ENCODE data around the gene C16orf54. TPM values are rescaled to one million over a fixed set of nuclear protein-coding genes. Genes with fewer than 3 reads are reported as not detected.

Gene C16orf54
- total RNA-seq, 2 donors from 2014 or later, result 1.1 to 1.2 TPM

DNA sequence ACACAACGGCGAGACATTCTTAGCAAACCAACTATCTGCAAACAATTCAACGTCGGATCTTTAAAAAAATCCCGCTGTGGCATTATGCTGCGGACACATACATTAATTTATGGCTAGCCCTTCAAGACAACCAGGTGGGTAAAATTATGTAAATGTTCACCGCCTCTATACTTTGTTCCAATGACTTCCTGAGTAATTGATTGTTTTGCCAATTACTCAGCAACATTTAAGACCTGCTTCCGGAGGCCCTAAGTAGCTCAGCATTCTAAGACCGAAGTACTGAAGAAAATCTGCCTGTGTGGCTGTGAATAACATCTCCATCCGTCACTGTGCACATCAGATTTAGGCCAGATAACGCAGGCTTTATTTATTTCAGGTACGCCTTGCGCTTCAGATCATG lies 43.5 kb downstream of the C16orf54 start:
- WGBS, result 56% methylated on average over 13 of the region's 13 CpGs
- no peaks in the 10 kb centered on the region for H3K9me3 ChIP-seq
- intact Hi-C loops (cut with DNase I), result no loop called here
- no peaks in the 10 kb centered on the region for H3K27me3 ChIP-seq (replicated peaks; ENCODE audit: insufficient read depth)
- TF ChIP-seq, protein P1, sequence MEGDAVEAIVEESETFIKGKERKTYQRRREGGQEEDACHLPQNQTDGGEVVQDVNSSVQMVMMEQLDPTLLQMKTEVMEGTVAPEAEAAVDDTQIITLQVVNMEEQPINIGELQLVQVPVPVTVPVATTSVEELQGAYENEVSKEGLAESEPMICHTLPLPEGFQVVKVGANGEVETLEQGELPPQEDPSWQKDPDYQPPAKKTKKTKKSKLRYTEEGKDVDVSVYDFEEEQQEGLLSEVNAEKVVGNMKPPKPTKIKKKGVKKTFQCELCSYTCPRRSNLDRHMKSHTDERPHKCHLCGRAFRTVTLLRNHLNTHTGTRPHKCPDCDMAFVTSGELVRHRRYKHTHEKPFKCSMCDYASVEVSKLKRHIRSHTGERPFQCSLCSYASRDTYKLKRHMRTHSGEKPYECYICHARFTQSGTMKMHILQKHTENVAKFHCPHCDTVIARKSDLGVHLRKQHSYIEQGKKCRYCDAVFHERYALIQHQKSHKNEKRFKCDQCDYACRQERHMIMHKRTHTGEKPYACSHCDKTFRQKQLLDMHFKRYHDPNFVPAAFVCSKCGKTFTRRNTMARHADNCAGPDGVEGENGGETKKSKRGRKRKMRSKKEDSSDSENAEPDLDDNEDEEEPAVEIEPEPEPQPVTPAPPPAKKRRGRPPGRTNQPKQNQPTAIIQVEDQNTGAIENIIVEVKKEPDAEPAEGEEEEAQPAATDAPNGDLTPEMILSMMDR (IDR thresholded peaks at IDR 0.05), result no peak
- TF ChIP-seq POLR2A (IDR thresholded peaks at IDR 0.05), result no peak
- no peak for TF ChIP-seq POLR2AphosphoS5 (IDR thresholded peaks at IDR 0.05)
- no peaks in the 10 kb centered on the region for H3K4me1 ChIP-seq (replicated peaks)
- no peak overlapping the region for H3K4me3 ChIP-seq
- no peak for DNase-seq (ENCODE audit: low spot score)
- no peak overlapping the region for H3K27ac ChIP-seq
- H3K36me3 ChIP-seq, result no peaks in the 10 kb centered on the region

DNA sequence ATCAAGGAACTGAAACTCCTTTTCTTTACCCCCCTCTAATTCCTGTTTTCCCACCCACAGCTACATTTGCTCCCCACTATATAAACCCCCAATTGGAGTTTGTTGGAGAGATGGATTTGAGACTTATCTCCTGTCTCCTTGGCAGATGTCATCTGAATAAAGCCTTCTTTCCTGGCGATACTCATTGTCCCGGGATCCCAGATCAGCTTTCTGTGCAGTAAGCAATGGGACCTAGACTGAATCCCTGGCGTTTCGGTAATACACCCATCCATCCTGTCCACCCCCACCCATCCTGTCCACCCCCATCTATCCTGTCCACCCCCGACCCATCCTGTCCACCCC lies 44.6 kb downstream of the C16orf54 start:
- no peak overlapping the region for H3K4me3 ChIP-seq
- intact Hi-C loops (cut with DNase I), result no loop called here
- TF ChIP-seq, protein P1 (IDR thresholded peaks at IDR 0.05), result no peak
- TF ChIP-seq POLR2AphosphoS5 (IDR thresholded peaks at IDR 0.05), result no peak
- H3K27me3 ChIP-seq (replicated peaks; ENCODE audit: insufficient read depth), result no peaks in the 10 kb centered on the region
- no peak for DNase-seq (ENCODE audit: low spot score)
- no peaks in the 10 kb centered on the region for H3K36me3 ChIP-seq
- H3K4me1 ChIP-seq (replicated peaks), result no peaks in the 10 kb centered on the region
- no peak overlapping the region for H3K27ac ChIP-seq
- H3K9me3 ChIP-seq, result no peaks in the 10 kb centered on the region
- WGBS, result 86% methylated on average over 5 of the region's 5 CpGs

DNA sequence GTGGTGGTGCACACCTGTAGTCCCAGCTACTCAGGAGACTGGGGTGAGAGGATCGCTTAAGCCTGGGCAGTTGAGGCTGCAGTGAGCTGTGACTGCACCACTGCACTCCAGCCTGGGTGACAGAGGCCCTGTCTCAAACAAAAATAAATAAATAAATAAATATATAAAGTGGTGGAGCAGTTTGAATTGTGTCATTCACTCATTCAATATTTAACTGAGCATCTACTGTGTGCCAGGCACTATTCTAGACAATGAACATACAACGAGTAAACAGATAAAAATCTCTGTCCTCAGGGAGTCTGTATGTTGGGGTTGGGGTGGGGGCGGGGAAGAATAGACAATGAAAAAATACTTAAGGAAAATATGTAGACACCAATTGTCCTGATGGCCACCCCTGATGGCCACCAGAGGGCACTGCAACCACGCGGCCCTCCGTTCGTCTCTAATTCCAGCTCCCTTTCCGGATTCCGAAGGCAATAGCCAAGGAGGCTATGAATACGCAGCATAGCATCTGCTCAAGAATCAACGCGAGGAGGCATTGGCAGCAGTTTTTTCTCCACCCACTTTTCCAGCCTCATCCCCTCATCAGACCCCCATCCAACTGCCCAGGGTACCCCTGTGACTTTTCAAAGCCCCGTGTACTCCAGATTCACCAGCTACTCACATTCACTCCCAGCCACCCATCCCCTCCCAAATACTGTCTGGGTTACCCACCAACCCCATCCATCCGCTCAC lies 45.4 kb downstream of the C16orf54 start:
- peak; percentile 78 for DNase-seq (ENCODE audit: low spot score)
- H3K27ac ChIP-seq, result no peak overlapping the region

DNA sequence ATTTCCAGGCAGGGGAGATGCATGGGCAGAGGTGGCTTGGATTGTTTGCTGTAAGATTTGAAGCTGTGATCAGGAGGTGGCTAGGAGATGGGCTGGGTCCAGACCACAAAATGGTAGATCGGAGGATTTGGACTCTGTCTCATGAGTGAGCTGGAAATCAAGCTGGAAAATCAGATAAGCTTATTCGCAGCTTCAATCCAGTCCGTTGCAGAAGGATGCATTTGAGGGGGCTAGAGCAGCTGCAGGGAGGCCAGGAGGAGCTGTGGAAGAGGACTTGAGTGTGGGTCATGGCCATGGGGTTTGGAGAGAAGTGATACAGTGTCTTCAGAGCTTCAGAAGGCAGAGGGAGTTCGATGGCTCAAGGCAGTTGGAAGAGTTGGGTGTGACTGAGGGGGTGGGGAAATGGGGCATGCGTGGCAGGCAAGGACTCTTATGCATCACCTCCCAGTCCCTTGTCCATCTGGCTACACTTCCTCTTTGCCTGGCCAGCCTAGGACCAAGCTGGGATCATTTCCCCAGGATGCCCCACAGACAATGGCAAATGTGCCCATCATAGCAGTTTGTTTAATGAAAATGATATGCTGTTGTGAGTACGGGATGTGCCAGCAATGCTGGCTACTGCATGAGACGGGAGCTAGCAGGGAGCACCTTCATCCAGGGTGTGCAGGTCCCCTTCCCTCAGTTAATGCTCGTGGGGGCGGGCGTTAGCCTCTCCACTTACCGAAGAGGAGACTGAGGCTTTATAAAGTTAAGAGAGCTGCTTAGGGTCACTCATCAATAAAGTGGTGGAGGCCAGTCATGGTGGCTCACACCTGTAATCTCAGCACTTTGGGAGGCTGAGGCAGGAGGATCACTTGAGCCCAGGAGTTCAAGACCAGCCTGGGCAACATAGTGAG lies 46.2 kb downstream of the C16orf54 start:
- TF ChIP-seq POLR2A (IDR thresholded peaks at IDR 0.05), result no peak
- no peak for TF ChIP-seq POLR2AphosphoS5 (IDR thresholded peaks at IDR 0.05)
- TF ChIP-seq, protein P1 (IDR thresholded peaks at IDR 0.05), result no peak
- Histone ChIP-seq H3K9me3 (no peaks in the 10 kb centered on the region), H3K4me3 (no peak overlapping the region), H3K27ac (no peak overlapping the region), H3K4me1 (replicated peaks) (no peaks in the 10 kb centered on the region), H3K27me3 (replicated peaks; ENCODE audit: insufficient read depth) (no peaks in the 10 kb centered on the region), H3K36me3 (no peaks in the 10 kb centered on the region)
- intact Hi-C loops (cut with DNase I), result loop anchor here (10.0 kb wide), 1 partner anchor 325 kb away; the partner anchor contains the start of gene C16orf92
- DNase-seq (ENCODE audit: low spot score), result no peak
- WGBS, result 75% methylated on average over 11 of the region's 11 CpGs

More for the DNA sequence above, 45.4 kb downstream of the C16orf54 start:
- 12% methylated on average over 14 of the region's 14 CpGs for WGBS
- H3K4me3 ChIP-seq, result no peak overlapping the region
- no peaks in the 10 kb centered on the region for H3K4me1 ChIP-seq (replicated peaks)
- no peaks in the 10 kb centered on the region for H3K36me3 ChIP-seq
- intact Hi-C loops (cut with DNase I), result no loop called here
- no peaks in the 10 kb centered on the region for H3K27me3 ChIP-seq (replicated peaks; ENCODE audit: insufficient read depth)
- TF ChIP-seq, protein P1 (IDR thresholded peaks at IDR 0.05), result peak; percentile 88 to 98 (median 92)
- TF ChIP-seq POLR2AphosphoS5 (IDR thresholded peaks at IDR 0.05) (peak; percentile 86), POLR2A (IDR thresholded peaks at IDR 0.05) (no peak)
- no peaks in the 10 kb centered on the region for H3K9me3 ChIP-seq
